ENCODE results near the gene MYO18B.

Gene MYO18B

GRCh38 chr22:25750569-25751173 is 8.7 kb downstream of the MYO18B start:
- no peak overlapping the region for H3K4me3 ChIP-seq (replicated peaks; ENCODE audit: insufficient read depth, low read length)
- H3K27ac ChIP-seq (replicated peaks): no peak overlapping the region
- no peaks in the 10 kb centered on the region for H3K27me3 ChIP-seq (ENCODE audit: insufficient read depth, poor library complexity, severe bottlenecking)
- DNase-seq (ENCODE audit: low read depth in 1 of 2, low spot score in 1 of 2): peak in 1 of 2 experiments; percentile 14
- TF ChIP-seq REST (IDR thresholded peaks at IDR 0.05; ENCODE audit: insufficient replicate concordance, low read depth) (no peak), GABPA (IDR thresholded peaks at IDR 0.05; ENCODE audit: low read depth) (no peak), SPI1 (IDR thresholded peaks at IDR 0.05; ENCODE audit: borderline replicate concordance, low read depth) (no peak), CTCF (IDR thresholded peaks at IDR 0.05; ENCODE audit: insufficient read depth, low read length) (no peak), POLR2AphosphoS5 (IDR thresholded peaks at IDR 0.05; ENCODE audit: low read depth) (no peak)

GRCh38 chr22:25751174-25751581 is 9.2 kb downstream of the MYO18B start:
- Histone ChIP-seq H3K27ac (replicated peaks) (no peak overlapping the region), H3K27me3 (ENCODE audit: insufficient read depth, poor library complexity, severe bottlenecking) (no peaks in the 10 kb centered on the region), H3K4me3 (replicated peaks; ENCODE audit: insufficient read depth, low read length) (no peak overlapping the region)
- no peak for TF ChIP-seq CTCF (IDR thresholded peaks at IDR 0.05; ENCODE audit: insufficient read depth, low read length)
- no peak for TF ChIP-seq REST (IDR thresholded peaks at IDR 0.05; ENCODE audit: insufficient replicate concordance, low read depth)
- TF ChIP-seq SPI1 (IDR thresholded peaks at IDR 0.05; ENCODE audit: borderline replicate concordance, low read depth): no peak
- no peak for TF ChIP-seq GABPA (IDR thresholded peaks at IDR 0.05; ENCODE audit: low read depth)
- TF ChIP-seq POLR2AphosphoS5 (IDR thresholded peaks at IDR 0.05; ENCODE audit: low read depth): no peak
- no peak for DNase-seq (ENCODE audit: low read depth in 1 of 2, low spot score in 1 of 2)

GRCh38 chr22:25752615-25753214 is 10.7 kb downstream of the MYO18B start:
- Histone ChIP-seq H3K27me3 (ENCODE audit: insufficient read depth, poor library complexity, severe bottlenecking) (no peaks in the 10 kb centered on the region), H3K4me3 (replicated peaks; ENCODE audit: insufficient read depth, low read length) (no peak overlapping the region), H3K27ac (replicated peaks) (no peak overlapping the region)
- TF ChIP-seq SPI1 (IDR thresholded peaks at IDR 0.05; ENCODE audit: borderline replicate concordance, low read depth) (no peak), REST (IDR thresholded peaks at IDR 0.05; ENCODE audit: insufficient replicate concordance, low read depth) (no peak), GABPA (IDR thresholded peaks at IDR 0.05; ENCODE audit: low read depth) (no peak), POLR2AphosphoS5 (IDR thresholded peaks at IDR 0.05; ENCODE audit: low read depth) (no peak), CTCF (IDR thresholded peaks at IDR 0.05; ENCODE audit: insufficient read depth, low read length) (no peak)
- DNase-seq (ENCODE audit: low read depth in 1 of 2, low spot score in 1 of 2): no peak
